ENCODE measurements around the gene HACD1. TPM values are rescaled to one million over a fixed set of nuclear protein-coding genes. Genes with fewer than 3 reads are reported as not detected.
A peak's percentile ranks its signal among the peaks of the same experiment; 100 is the strongest.
"Not testable (repeated sequence)": the region's sequence is repeated elsewhere in the genome, so short reads cannot be mapped to it uniquely, and the experiment has no call there.

Gene HACD1
- total RNA-seq, 1 donor from 2014 or later = 17.3 TPM

DNA sequence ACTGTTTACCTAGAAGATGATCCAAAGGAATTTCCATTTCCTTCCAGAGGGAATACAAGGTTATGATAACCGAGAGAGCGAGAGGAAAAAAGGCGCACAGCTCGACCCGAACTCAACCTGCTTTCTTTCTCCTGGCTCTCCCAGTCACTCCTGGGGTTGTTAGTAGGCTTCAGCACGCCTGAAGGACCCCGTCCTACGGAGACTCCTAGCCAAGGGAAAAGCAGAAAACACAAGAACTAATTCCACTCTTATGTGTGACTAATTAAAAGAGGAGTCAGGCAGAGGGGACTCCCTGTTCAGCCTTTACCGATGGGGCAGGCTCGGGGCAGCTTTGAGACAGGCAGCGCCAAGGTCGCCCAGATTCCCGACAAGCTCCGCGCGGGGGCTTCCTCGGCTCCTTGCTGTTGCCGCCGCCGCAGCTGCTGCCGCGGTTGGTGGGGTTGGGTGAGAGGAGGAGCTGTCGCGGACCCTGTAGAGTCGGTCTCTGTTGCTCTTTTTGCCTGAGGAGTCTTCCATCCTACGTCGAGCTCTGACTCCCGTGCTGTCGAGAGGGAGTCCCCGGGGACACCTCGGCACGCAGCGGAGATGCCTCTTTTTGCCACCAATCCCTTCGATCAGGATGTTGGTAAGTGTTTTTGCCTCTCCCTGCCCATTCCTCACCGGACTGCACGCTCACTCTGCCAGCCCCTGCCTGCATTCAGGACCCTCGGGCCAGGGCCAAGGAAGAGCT lies 26.7 kb upstream of the HACD1 start, which contains the start of gene STAM:
TSS of gene STAM (plus strand) at position 397 of the 730 bp plus-strand sequence. CDS start at position 586, 189 bp downstream.
- TF ChIP-seq, protein P1, sequence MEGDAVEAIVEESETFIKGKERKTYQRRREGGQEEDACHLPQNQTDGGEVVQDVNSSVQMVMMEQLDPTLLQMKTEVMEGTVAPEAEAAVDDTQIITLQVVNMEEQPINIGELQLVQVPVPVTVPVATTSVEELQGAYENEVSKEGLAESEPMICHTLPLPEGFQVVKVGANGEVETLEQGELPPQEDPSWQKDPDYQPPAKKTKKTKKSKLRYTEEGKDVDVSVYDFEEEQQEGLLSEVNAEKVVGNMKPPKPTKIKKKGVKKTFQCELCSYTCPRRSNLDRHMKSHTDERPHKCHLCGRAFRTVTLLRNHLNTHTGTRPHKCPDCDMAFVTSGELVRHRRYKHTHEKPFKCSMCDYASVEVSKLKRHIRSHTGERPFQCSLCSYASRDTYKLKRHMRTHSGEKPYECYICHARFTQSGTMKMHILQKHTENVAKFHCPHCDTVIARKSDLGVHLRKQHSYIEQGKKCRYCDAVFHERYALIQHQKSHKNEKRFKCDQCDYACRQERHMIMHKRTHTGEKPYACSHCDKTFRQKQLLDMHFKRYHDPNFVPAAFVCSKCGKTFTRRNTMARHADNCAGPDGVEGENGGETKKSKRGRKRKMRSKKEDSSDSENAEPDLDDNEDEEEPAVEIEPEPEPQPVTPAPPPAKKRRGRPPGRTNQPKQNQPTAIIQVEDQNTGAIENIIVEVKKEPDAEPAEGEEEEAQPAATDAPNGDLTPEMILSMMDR (conservative IDR thresholded peaks at IDR 0.05; ENCODE audit: low read depth, low read length) = no peak
- peak; percentile 82 for DNase-seq (ENCODE audit: low read depth)
- H3K4me3 ChIP-seq (ENCODE audit: low read depth, low read length) = peak within 1 kb of the TSS; percentile 79

DNA sequence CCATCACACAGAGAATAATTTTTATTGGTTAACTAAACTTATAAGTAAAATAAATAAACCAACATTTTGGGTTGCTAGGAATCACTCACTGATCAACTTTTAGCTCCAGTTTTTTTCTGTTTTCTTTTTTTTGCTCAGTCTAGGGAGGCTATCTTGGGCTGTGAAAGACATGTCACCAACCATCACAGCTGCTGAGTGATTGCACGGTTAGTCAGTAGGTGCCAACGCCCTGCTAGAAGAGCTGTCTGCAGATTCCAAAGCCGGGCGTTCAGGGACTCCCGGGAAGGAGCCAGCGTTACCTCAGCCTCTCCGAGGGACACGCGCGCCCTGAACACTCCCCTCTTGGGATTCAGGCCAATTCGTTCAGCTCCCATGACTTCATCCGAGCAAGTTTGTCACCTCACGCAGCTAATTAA lies 26.2 kb upstream of the HACD1 start:
- peak; percentile 76 for DNase-seq (ENCODE audit: low read depth)
- H3K4me3 ChIP-seq (ENCODE audit: low read depth, low read length) = peak overlapping the region; percentile 79
- TF ChIP-seq, protein P1 (conservative IDR thresholded peaks at IDR 0.05; ENCODE audit: low read depth, low read length) = no peak

DNA sequence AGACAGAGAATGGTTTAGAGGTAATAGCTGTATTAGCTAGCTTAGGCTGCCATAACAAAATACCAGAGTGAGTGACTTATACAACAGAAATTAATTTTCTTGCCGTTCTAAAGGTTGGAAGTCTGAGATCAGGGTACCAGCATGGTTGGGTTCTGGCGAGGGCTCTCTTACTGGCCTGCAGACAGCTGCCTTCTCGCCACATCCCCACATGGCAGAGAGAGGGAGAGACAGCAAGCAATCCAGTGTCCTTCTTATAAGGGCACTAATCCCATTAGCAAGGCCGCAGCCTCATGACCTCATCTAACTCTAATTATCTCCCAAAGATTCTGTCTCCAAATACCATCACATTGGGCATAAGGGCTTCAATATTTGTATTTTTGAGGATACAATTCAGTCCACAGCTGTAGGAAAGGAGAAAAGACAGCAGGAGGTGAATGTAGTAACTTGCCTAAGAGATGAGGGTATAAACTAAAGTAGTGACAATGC lies 23.2 kb upstream of the HACD1 start:
- H3K4me3 ChIP-seq (ENCODE audit: low read depth, low read length) = no peak overlapping the region
- TF ChIP-seq, protein P1 (conservative IDR thresholded peaks at IDR 0.05; ENCODE audit: low read depth, low read length) = no peak
- DNase-seq (ENCODE audit: low read depth) = no peak

DNA sequence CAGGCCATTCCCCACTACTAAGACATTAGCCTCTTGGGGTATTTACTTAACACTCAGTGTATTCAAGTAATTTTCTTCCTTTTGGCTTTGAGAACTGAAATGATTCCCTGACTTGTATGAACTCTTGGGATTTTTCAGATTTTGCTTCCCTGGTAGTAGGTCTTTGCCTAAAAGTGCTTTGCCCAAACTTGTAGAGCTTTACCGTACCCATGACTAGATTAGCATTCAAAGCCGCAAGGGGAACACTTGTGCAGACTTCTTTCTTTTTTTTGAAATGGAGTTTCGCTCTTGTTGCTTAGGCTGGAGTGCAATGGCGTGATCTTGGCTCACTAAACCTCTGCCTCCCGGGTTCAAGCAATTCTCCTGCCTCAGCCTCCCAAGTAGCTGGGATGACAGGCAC lies 20.7 kb upstream of the HACD1 start:
- no peak for DNase-seq (ENCODE audit: low read depth)
- TF ChIP-seq, protein P1 (conservative IDR thresholded peaks at IDR 0.05; ENCODE audit: low read depth, low read length) = no peak
- H3K4me3 ChIP-seq (ENCODE audit: low read depth, low read length) = no peak overlapping the region

DNA sequence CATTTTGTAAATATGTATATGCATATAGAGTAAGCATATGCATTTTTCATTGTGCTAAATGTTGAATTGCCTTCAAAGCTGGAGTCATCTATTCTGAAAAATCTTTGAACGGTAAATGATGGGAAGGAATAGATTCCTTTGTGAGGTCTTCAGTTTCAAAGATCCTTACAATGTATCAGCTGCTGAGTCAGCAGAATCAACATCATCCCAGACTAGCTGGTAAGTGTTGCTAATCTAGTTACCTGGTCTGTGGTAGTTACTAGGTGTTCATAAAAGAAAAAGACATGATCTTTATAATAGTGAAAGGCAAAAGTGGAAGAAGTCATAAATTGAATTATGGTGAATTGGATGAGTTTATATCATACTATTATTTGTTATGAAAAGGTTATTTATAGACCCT lies 16.2 kb upstream of the HACD1 start:
- TF ChIP-seq, protein P1 (conservative IDR thresholded peaks at IDR 0.05; ENCODE audit: low read depth, low read length) = no peak
- no peak for DNase-seq (ENCODE audit: low read depth)
- H3K4me3 ChIP-seq (ENCODE audit: low read depth, low read length) = no peak overlapping the region

DNA sequence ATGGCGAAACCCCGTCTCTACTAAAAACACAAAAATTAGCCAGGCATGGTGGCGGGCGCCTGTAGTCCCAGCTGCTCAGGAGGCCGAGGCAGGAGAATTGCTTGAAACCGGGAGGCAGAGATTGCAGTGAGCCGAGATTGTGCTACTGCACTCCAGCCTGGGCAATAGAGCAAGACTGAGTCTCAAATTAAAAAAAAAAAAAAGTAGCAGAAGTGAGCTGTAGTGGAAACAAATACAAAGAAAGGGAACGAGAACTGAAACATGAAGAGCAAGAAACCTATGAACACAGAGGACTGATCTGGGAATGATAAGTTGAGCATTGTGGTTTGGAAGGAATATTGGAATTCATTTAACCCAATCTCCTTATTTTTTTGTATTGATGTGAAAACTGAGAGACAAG lies 15.4 kb upstream of the HACD1 start:
- H3K4me3 ChIP-seq (ENCODE audit: low read depth, low read length); DNase-seq (ENCODE audit: low read depth): not testable (repeated sequence)

DNA sequence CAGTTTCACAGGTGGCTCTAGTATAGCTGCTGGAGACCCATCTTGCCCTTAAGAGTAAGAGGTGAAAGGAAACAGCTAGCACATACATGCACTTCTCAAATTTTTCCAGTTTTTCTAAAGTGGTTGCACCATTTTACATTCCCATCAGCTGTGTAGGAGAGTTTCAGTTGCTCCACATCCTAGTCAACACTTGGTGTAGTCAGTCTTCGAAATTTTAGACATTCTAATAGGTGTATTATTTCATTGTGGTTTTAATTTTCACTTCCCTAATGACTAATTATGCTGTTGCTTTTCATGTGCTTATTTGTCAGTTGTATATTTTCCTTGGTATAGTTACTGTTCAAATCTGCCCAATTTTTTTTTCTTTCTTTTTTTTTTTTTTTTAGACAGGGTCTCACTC lies 9.5 kb upstream of the HACD1 start:
- TF ChIP-seq, protein P1 (conservative IDR thresholded peaks at IDR 0.05; ENCODE audit: low read depth, low read length) = no peak
- H3K4me3 ChIP-seq (ENCODE audit: low read depth, low read length) = no peak overlapping the region
- no peak for DNase-seq (ENCODE audit: low read depth)

Data from epithelial cell of proximal tubule (primary cell).